Parathyroid adenoma (tissue), 2 donors: ENCODE results near the gene KLF15.

ENCODE experiments used
- H2AFZ ChIP-seq: fragments of 300-600 bp; sonication (generic); one replicate; pipeline ENCODE4 v1.7.0; 2017; ENCODE audit warnings: antibody characterized with exemption, mild to moderate bottlenecking
- H3K27ac ChIP-seq: fragments of 300-600 bp; sonication (generic); one replicate; pipeline ENCODE4 v1.7.0; 2017
- H3K27me3 ChIP-seq: fragments of 300-600 bp; sonication (generic); one replicate; pipeline ENCODE4 v1.7.0; 2017; ENCODE audit warnings: low read length; ENCODE audit not compliant: control insufficient read depth, insufficient read depth
- H3K36me3 ChIP-seq: fragments of 300-600 bp; sonication (generic); one replicate; pipeline ENCODE4 v1.7.0; 2017; ENCODE audit warnings: low read length; ENCODE audit not compliant: control insufficient read depth, insufficient read depth
- H3K4me1 ChIP-seq: fragments of 300-600 bp; sonication (generic); one replicate; pipeline ENCODE4 v1.7.0; 2017; ENCODE audit warnings: control low read depth
- H3K4me2 ChIP-seq: fragments of 300-600 bp; sonication (generic); one replicate; pipeline ENCODE4 v1.7.0; 2017; ENCODE audit warnings: low read length
- H3K4me3 ChIP-seq: fragments of 300-600 bp; sonication (generic); one replicate; pipeline ENCODE4 v1.7.0; 2017; ENCODE audit warnings: low read depth, low read length
- H3K79me2 ChIP-seq: fragments of 300-600 bp; sonication (generic); one replicate; pipeline ENCODE4 v1.7.0; 2017; ENCODE audit warnings: control low read depth
- H3K9ac ChIP-seq: fragments of 300-600 bp; sonication (generic); one replicate; pipeline ENCODE4 v1.7.0; 2017; ENCODE audit warnings: mild to moderate bottlenecking
- H3K9me3 ChIP-seq: fragments of 300-600 bp; sonication (generic); one replicate; pipeline ENCODE4 v1.7.0; 2017; ENCODE audit warnings: low read length; ENCODE audit not compliant: control insufficient read depth
- CTCF ChIP-seq: fragments of 300-600 bp; sonication (generic); IDR thresholded peaks from one replicate; pipeline ENCODE4 v1.7.0; 2017; ENCODE audit warnings: antibody characterized with exemption, mild to moderate bottlenecking
- donor health status: primary hyperparathyroidism.

KLF15 gene

GRCh38 chr3:126356373-126357264 is 589 bp downstream of the KLF15 start:
- no peak for TF ChIP-seq CTCF
- Histone ChIP-seq H3K79me2 (no peaks in the 10 kb centered on the region), H3K4me1 (peaks cover 7% of the 10 kb centered on the region), H3K9ac (no peak overlapping the region), H3K4me3 (peak overlapping the region; percentile 70), H3K9me3 (no peaks in the 10 kb centered on the region), H3K4me2 (peak overlapping the region; percentile 88), H3K27ac (peak overlapping the region; percentile 42), H3K27me3 (no peaks in the 10 kb centered on the region), H3K36me3 (no peaks in the 10 kb centered on the region), H2AFZ (peak overlapping the region; percentile 94)

- no peak for TF ChIP-seq CTCF
- H3K27ac ChIP-seq = peak overlapping the region; percentile 53
- H2AFZ ChIP-seq = peak overlapping the region; percentile 94
- peak overlapping the region; percentile 70 for H3K4me3 ChIP-seq
- no peaks in the 10 kb centered on the region for H3K9me3 ChIP-seq
- peak overlapping the region; percentile 88 for H3K4me2 ChIP-seq
- H3K36me3 ChIP-seq = no peaks in the 10 kb centered on the region
- H3K27me3 ChIP-seq = no peaks in the 10 kb centered on the region
- H3K79me2 ChIP-seq = no peaks in the 10 kb centered on the region
- H3K4me1 ChIP-seq = peaks cover 7% of the 10 kb centered on the region
- no peak overlapping the region for H3K9ac ChIP-seq
These were observed 1.3 kb downstream of the KLF15 start for GRCh38 chr3:126355777-126356372.

- H3K9ac ChIP-seq = no peak overlapping the region
These were observed 2.0 kb downstream of the KLF15 start for GRCh38 chr3:126355251-126355650.

GRCh38 chr3:126354776-126355175 is 2.4 kb downstream of the KLF15 start:
- no peak overlapping the region for H3K4me3 ChIP-seq
- H3K79me2 ChIP-seq = no peaks in the 10 kb centered on the region
- H3K36me3 ChIP-seq = no peaks in the 10 kb centered on the region
- TF ChIP-seq CTCF = no peak
- H3K9ac ChIP-seq = no peak overlapping the region
- H3K9me3 ChIP-seq = no peaks in the 10 kb centered on the region
- peaks cover 7% of the 10 kb centered on the region for H3K4me1 ChIP-seq
- no peaks in the 10 kb centered on the region for H3K27me3 ChIP-seq
- H3K4me2 ChIP-seq = no peak overlapping the region
- H2AFZ ChIP-seq = no peak overlapping the region
- no peak overlapping the region for H3K27ac ChIP-seq

More at GRCh38 chr3:126355251-126355650, 2.0 kb downstream of the KLF15 start:
- no peaks in the 10 kb centered on the region for H3K79me2 ChIP-seq
- no peaks in the 10 kb centered on the region for H3K36me3 ChIP-seq
- H3K4me1 ChIP-seq = peaks cover 7% of the 10 kb centered on the region
- H3K27ac ChIP-seq = peak overlapping the region; percentile 53
- no peak for TF ChIP-seq CTCF
- H3K9me3 ChIP-seq = no peaks in the 10 kb centered on the region
- H3K4me2 ChIP-seq = peak overlapping the region; percentile 88
- H3K27me3 ChIP-seq = no peaks in the 10 kb centered on the region
- H2AFZ ChIP-seq = peak overlapping the region; percentile 94
- no peak overlapping the region for H3K4me3 ChIP-seq
